Muscle of back (tissue), 11 donors: Measurements from ENCODE around the gene PDE1C. TPM values are rescaled to one million over a fixed set of nuclear protein-coding genes. Genes with fewer than 3 reads are reported as not detected.

Experiments
- DNase-seq, 3 donors: peaks; one replicate each; pipeline versions ENCODE4 v3.0.0 to v3.0.0-alpha.2; 2013
- polyA plus RNA-seq, 10 donors: library from polyadenylated mRNA; unstranded; fragments of 120-200 nt; gene quantifications; one replicate each; pipeline ENCODE4 v1.2.1, GENCODE V29; 2013; ENCODE audit not compliant: insufficient read length in 10 of 10

PDE1C gene
- polyA plus RNA-seq, 10 donors = 1.7 to 5.4 (median 3.1) TPM

GRCh38 chr7:31939076-31939475 is 131.1 kb downstream of the PDE1C start:
- no peak for DNase-seq

GRCh38 chr7:31938650-31939049 is 131.6 kb downstream of the PDE1C start:
- DNase-seq = peak in 1 of 3 donors; percentile 23

GRCh38 chr7:31937982-31938381 is 132.2 kb downstream of the PDE1C start:
- no peak for DNase-seq

GRCh38 chr7:31935124-31936054 is 134.8 kb downstream of the PDE1C start:
- no peak for DNase-seq

- DNase-seq = no peak
Observed at GRCh38 chr7:31934551-31934950, 135.7 kb downstream of the PDE1C start.

GRCh38 chr7:31933481-31933880 is 136.7 kb downstream of the PDE1C start:
- no peak for DNase-seq

GRCh38 chr7:31926991-31927584 is 143.1 kb downstream of the PDE1C start:
- no peak for DNase-seq

GRCh38 chr7:31925753-31926454 is 144.3 kb downstream of the PDE1C start:
- no peak for DNase-seq

- DNase-seq = no peak
Observed at GRCh38 chr7:31924251-31924650, 146.0 kb downstream of the PDE1C start.

- DNase-seq = no peak
Observed at GRCh38 chr7:31922848-31923247, 147.4 kb downstream of the PDE1C start.

GRCh38 chr7:31921047-31921446 is 149.2 kb downstream of the PDE1C start:
- no peak for DNase-seq

GRCh38 chr7:31919678-31920369 is 150.4 kb downstream of the PDE1C start:
- no peak for DNase-seq

- no peak for DNase-seq
Observed at GRCh38 chr7:31918706-31919393, 151.4 kb downstream of the PDE1C start.

GRCh38 chr7:31917256-31917655 is 153.0 kb downstream of the PDE1C start:
- no peak for DNase-seq

- no peak for DNase-seq
Observed at GRCh38 chr7:31910191-31910590, 160.0 kb downstream of the PDE1C start.

GRCh38 chr7:31906479-31907171 is 163.6 kb downstream of the PDE1C start:
- no peak for DNase-seq

- DNase-seq = no peak
Observed at GRCh38 chr7:31903962-31904361, 166.2 kb downstream of the PDE1C start.

GRCh38 chr7:31899356-31899927 is 170.8 kb downstream of the PDE1C start:
- DNase-seq = no peak

- no peak for DNase-seq
Observed at GRCh38 chr7:31896925-31897324, 173.3 kb downstream of the PDE1C start.

GRCh38 chr7:31894308-31894707 is 175.9 kb downstream of the PDE1C start:
- no peak for DNase-seq
